ENCODE results near the gene CTRL. TPM values are rescaled to one million over a fixed set of nuclear protein-coding genes. Genes with fewer than 3 reads are reported as not detected.
"Not testable (repeated sequence)": the region's sequence is repeated elsewhere in the genome, so short reads cannot be mapped to it uniquely, and the experiment has no call there.

CTRL gene
- 1 to 10 TPM; 4.0 to 7.6 (median 6.2) TPM for polyA plus RNA-seq (ENCODE audit: insufficient read length in 3 of 3)
- long read RNA-seq, donor 1: 0 reads
- long read RNA-seq, donor 2: 0 reads
- long read RNA-seq, donor 3: 0 reads
- long read RNA-seq, donor 4: 0 reads
- long read RNA-seq, donor 5: 0 reads
- long read RNA-seq, donor 6, partial matches to known transcripts: 0 of 1 reads
- long read RNA-seq, donor 6, other reads (novel, unspliced or antisense): 0 of 1 reads
- long read RNA-seq, donor 7: 0 reads
- long read RNA-seq, donor 8: 0 reads
- long read RNA-seq, donor 9: 0 reads
- long read RNA-seq, donor 10, partial matches to known transcripts: 9 of 9 reads
- long read RNA-seq, donor 10, other reads (novel, unspliced or antisense): 0 of 9 reads
- long read RNA-seq, donor 11: 0 reads
- long read RNA-seq, donor 12: 0 reads
- long read RNA-seq, donor 13: 0 reads
- long read RNA-seq, donor 14: 0 reads
- long read RNA-seq, donor 15: 0 reads
- long read RNA-seq, donor 16, partial matches to known transcripts: 11 of 11 reads
- long read RNA-seq, donor 16, other reads (novel, unspliced or antisense): 0 of 11 reads

DNA sequence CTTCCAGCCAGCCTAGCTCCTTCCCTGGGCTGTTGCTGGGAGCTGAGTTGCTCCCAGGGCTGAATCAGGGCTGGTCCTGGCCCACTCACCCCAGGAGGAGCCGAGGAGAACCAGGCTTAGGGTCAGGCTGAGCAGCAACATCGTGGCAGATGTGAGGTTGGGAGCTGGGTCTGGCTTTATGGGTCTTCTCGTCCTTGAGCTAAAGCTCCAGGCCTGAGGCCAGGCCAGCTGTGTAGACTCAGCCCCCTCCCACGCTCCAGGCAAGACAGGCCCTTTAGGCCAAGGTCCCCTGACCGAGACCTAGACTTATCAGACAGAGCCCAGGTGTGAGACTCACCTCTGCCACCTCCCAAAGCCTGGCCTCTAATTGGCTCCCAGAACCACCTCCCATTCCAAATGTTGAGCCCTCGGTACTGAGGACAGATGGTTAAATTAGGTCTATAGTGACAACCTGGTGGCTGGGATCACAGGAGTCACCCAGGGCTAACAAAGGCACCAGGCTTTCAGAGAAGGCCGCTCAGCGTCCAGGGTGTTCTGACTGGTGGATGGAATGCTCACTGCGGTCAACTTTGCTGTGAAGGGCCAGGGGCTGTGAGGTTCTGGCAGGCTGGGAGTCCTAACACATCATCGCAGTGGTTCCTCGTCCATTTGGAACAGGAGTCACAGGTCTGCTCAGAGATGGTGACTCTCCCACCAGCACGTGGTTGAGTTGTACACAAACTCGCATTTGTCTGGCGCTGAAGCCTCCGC is at the start of gene CTRL:
Gene CTRL (minus strand): TSS at position 151 of the 750 bp plus-strand sequence. CDS start 10 bp downstream, at position 141.
- no peak for DNase-seq (ENCODE audit: extremely low read depth in 1 of 11, low read depth in 9 of 11, low spot score in 4 of 11)

DNA sequence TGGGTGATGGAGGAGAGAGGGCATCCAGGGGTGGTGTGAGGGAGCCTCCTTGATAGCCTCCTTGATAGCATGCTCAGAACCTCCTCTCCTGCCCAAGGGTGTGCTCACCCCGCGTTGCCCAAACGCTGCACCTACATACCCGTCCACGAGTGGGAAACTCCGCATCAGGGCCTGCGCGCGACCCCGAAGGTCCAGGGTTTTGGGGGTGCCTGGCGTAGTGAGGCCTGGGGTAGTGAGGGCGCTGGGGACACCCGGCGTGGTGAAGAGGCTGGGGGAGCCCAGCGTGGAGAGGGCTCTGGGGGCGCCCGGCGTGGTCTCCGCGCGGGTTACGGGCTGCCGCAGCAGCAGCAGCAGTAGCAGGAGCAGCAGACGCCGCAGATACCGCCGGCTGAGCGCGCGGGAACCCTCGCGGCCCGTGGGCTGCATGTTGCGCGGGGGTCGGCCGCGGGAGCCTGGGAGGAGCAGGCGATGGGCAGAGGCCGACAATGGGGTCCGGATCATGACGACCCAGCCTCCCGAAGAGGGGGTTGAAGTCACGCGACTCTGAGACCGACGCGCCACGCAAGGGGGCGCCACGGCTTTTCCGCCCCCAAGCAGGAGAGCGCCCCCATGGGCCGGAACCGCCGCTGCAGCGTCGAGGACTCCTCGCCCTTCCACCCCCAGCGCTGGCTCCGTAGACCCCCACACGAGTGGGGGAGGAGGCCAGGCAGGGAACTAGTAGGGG is 48.5 kb upstream of the CTRL start, which contains the start of gene DPEP3:
Gene DPEP3 (minus strand): TSS at position 545 of the 724 bp plus-strand sequence. CDS start 119 bp downstream, at position 426.
- DNase-seq (ENCODE audit: extremely low read depth in 1 of 11, low read depth in 9 of 11, low spot score in 4 of 11): no peak

DNA sequence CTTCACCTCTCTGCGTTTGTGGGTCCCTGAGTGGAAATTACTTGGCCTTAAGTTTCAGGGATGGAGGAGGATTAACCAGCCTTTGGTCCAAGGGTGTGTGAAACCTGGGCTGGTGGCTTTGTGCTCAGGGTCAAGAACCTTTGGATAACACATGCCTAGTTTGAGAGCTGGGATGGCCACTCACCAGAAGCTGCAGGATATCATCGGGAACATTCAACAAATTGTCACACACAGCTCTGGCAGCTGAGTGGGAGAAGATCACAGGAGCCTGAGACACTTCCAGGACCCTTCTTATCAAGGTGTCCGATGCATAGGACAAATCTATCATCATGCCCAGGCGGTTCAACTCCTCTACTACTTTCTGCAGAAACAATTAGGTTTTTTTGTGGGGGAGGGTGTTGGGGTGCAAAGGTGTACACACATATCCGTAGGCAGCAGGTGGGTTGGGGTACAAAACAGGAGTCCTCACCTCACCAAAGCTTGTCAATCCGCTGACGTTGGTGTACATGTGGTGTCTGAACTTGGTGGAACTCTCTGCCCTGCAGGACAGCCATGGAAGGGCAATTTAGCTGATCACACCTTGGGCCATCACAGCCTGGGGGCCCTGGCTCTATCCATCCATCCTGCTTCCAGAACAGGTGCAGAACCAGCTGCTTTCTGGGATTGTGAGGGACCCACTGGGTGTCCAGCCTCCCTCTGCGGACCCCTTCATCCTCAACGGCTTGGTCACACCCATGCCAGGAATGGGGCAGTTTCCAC is 46.0 kb upstream of the CTRL start:
- no peak for DNase-seq (ENCODE audit: extremely low read depth in 1 of 11, low read depth in 9 of 11, low spot score in 4 of 11)

DNA sequence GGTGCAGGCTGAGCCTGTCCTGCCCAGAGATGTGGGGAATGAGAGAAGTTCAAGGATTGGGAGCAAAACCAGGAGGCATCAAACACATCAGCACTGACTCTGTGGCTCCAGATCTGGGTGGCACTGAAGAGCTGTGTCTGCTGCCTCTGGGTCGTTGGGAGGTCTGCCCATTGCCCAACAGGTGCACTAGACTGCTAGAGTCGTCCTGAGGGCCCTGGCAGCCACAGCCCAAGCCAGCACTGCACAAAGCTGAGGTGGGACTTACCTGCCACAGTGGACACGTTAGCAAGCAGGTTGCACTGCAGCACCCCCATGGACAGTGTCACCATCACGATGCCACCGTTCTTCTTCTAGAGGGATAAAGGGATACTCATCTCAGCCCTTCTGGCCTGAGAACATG is 45.3 kb upstream of the CTRL start:
- no peak for DNase-seq (ENCODE audit: extremely low read depth in 1 of 11, low read depth in 9 of 11, low spot score in 4 of 11)

DNA sequence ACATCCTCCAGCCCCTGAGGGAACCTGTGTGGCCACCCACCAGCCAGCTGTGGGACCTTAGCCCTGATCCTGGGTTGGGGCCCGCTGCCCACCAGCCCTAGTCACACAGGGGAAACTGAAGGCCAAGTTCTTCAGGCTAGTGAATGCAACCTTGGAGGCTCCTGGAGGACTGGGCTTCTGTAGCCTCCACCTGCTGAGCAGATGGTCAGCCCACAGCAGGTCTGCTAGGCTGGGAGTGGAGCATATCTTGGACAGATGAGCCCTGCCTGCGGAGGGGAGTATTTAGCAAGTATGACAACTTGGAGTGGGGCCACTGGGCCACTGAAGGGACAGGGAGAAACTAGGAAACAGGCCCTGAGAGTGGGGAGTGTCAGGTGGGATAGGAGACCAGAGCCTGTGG is 44.5 kb upstream of the CTRL start:
- DNase-seq (ENCODE audit: extremely low read depth in 1 of 11, low read depth in 9 of 11, low spot score in 4 of 11): no peak

DNA sequence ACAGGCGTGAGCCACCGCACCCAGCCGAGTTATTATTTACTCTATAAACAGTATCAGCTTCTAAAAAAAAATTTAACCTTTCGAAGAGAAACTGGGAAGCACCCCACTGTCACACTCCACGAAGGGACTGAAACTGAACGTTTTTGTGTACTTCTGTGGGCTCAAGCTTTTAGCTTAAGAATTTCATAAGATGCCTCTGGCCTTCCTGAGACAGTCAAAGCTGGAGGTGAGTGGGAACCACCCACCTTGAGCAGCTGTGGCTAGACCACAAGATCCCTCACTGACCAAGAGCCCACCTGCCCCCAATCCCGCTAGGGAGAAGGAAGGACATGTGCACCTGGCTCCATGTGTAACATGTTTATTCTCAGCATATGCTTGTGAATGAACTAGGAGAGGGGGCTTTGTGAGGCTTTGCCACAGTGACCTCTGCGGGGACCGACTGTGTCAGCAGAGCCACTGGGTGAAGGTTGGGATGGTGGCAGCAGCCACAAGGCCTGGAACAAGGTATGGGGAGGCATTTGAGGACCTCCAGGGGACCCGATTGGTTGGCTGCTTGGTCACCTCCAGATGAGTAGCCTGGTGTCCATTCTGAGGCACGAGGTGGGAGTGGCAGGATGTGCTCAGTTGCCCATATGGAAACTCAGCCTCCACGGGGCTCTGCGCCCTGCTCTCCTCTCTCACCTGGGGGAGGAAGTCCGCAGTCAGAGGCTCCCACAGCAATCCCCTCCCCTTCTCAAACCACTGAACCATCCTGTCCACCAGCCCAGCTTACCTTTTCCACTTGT is 43.9 kb upstream of the CTRL start:
- DNase-seq (ENCODE audit: extremely low read depth in 1 of 11, low read depth in 9 of 11, low spot score in 4 of 11): no peak

DNA sequence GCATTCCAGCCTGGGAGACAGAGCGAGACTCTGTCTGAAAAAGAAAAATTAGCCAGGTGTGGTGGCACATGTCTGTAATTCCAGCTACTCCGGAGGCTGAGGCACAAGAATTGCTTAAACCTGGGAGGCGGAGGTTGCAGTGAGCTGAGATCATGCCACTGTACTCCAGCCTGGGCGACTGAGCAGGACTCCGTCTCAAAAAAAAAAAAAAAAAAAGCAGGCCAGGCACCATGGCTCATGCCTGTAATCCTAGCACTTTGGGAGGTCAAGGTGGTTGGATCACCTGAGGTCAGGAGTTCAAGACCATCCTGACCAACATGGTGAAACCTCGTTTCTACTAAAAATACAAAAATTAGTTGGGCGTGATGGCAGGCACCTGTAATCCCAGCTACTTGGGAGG is 40.6 kb upstream of the CTRL start:
- DNase-seq (ENCODE audit: extremely low read depth in 1 of 11, low read depth in 9 of 11, low spot score in 4 of 11): not testable (repeated sequence)

DNA sequence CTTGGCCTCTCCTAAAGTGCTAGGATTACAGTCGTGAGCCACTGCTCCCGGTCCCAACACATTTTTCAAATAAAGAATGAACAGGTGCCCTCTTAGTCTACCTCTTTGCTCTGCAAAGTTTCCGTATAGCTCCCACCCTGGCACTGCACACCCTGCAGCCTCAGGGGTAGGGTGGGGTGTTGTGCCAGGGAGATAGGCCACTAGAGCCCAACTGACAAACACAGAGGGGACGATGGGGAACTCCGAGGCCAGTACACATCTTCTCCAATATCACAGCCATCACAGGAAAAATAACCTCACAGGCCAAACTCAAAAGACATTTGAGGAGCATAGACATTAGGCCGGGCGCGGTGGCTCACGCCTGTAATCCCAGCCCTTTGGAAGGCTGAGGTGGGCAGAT is 39.4 kb upstream of the CTRL start:
- no peak for DNase-seq (ENCODE audit: extremely low read depth in 1 of 11, low read depth in 9 of 11, low spot score in 4 of 11)

DNA sequence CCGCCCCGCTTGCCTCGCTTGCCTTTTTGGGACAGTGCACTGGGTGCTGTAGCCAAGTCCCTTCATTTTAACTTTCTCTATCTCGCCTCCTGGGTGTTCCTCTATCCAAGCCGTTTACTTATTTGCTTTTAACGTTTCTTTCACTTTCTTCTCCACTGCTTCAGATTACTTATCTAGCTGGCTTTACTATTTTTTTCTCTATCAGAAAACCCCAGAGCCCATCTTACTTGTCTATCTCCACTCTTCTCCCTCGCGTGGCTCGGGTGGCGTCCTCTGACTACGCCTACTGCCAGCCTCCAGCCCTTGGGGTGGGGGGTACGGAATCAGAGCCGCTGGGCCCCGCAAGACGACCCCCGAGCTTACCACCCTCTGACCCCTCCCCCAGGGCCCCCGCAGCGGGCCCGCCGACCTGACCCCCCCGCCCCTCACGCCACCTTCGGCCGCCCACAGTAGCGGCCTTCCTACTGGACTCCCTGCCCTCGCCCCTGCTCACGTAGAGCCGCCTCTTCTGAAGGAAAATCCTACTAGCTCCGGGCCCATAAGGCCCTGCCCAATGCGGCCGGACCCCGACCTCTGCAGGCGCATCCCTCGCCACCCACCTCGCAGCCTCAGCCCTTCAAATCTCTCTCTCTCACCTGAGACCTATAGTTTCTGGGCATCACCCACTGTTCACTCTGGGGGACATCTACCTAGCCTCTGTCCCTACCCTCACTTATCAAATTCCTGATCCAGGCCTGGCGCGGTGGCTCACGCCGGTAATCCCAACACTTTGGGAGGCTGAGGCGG is 37.8 kb upstream of the CTRL start:
- no peak for DNase-seq (ENCODE audit: extremely low read depth in 1 of 11, low read depth in 9 of 11, low spot score in 4 of 11)

DNA sequence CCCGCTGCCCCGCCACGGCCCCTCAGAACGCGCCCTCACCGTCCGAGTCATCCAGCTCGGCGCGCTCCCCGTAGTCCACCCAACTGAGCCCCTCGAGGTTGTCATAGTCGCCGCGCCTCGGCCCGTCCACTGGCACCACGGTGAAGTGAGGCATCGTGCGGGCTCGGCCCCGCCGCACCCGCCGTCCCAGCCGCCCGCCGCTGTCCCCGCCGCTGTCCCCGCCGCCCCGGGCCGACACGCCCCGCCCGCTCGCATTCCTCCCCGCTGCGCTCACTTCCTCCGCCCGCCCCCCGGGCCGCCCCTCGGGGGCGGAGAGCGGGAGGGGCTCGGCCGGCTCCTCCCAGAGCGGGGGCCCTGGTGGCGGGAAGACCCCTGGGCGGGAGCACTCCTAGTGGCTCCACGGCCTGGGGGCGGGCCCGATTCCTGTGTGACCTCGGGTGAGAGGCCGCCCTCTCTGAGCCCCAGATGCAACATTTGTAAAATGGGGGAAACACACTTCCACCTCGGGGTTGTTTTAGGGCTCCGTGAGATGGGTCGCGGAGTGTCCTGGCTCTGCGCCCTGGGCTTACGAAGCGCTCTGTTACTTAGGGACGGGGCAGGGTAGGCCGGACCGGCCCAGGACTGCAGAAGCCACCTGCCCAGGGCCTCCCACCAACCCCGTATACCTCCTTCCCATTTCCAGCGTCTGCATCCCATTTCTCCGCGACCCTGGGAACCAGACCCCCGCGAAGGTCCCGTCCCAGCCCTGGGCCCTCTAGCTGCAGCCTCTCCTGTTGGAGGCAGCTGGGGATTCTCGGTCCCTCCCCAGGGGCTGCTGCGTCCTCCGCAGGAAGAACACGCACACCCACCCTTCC is 37.0 kb upstream of the CTRL start, which contains the start of gene SLC12A4:
Gene SLC12A4 (minus strand): TSS at position 238 of the 854 bp plus-strand sequence. CDS start 84 bp downstream, at position 154.
- DNase-seq (ENCODE audit: extremely low read depth in 1 of 11, low read depth in 9 of 11, low spot score in 4 of 11): peak; percentile 51 to 90 (median 85)

DNA sequence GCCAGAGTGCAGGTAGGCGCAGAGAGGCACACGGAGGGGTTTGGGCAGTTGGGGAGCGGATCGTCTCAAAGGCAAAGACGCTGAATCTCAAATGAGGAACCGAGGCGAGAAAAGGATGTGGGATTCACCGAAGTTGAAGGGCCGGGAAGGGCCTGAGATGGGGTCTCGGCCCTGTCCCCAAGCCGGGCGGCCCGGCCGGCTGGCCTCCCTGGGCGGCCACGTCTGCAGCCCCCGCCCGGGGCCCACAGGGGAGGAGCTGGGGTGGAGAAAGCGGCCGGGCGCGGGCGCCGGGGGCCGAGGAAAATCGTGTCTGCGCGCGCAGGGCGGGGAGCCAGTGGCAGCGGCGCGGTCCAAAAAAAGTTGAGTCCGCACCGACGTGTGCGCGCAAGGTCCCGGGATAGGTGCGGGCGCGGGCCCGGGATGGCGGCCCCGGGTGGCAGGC is 36.3 kb upstream of the CTRL start:
- peak in 5 of 11 donors; percentile 3 to 39 (median 22) for DNase-seq (ENCODE audit: extremely low read depth in 1 of 11, low read depth in 9 of 11, low spot score in 4 of 11)

DNA sequence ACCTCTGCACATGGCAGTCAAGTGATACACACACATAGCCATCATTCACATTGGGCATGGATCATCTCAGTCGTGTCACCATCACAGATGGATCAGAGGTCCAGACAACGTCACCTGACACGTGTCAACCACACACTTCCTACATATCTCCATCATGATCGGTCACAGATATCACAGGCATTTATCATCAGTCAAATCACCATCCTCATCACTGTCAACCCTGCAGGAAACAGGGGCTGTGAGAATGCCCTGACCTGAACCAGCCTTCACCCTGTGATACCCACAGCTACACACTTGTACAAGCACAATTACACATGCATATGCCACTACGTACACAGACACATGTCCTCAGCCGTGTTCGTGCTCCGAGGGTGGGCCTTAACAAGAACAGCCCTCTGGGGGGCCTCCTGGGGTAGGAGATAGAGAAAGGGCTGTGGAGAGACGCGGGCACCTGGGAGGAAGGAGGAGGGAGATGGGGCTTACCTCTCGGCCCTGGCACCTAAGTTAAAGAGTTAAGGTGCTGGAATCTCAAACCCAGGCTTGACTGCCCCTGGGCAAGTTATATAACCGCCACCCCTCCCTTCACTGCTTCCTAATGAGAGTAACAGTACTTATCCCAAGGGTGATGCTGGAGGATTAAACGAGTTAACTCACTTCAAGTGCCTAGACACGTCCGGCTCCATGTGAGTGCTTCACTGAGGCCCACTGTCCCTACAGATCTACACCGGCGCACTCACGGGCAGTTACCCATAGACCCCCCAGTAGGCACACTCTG is 35.7 kb upstream of the CTRL start:
- peak in 2 of 11 donors; percentile 7 to 9 for DNase-seq (ENCODE audit: extremely low read depth in 1 of 11, low read depth in 9 of 11, low spot score in 4 of 11)

DNA sequence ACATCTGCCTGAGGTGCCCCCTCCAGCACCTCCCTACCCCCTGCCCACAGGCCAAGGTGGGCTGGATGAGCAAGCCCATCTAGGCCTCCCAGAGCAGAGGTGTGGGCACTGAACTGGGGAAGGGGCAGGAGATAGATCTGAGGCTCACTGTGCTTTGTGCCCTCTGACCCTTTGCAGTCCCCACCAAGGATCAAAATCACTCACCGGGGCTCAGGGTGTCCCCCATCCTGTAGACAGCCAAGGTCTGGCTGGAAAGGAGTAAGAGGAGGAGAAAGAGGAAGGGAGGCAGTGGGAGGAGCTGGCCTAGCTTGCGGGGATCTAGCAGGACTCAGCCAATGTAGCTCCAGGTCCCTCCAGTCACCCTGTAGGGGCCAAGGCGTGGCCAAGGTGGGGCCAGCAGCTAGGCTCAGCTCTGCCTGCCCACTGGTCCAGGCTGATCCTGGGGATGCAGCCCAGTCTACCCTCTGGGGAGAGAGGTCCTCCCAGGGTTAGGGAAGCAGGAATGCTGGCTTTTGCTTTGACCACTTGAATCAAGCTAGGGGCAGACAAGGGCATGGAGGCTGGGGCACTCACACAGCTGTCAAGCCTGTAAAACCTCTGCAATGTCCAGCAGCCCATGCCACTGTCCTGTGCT is 35.0 kb upstream of the CTRL start:
- no peak for DNase-seq (ENCODE audit: extremely low read depth in 1 of 11, low read depth in 9 of 11, low spot score in 4 of 11)

DNA sequence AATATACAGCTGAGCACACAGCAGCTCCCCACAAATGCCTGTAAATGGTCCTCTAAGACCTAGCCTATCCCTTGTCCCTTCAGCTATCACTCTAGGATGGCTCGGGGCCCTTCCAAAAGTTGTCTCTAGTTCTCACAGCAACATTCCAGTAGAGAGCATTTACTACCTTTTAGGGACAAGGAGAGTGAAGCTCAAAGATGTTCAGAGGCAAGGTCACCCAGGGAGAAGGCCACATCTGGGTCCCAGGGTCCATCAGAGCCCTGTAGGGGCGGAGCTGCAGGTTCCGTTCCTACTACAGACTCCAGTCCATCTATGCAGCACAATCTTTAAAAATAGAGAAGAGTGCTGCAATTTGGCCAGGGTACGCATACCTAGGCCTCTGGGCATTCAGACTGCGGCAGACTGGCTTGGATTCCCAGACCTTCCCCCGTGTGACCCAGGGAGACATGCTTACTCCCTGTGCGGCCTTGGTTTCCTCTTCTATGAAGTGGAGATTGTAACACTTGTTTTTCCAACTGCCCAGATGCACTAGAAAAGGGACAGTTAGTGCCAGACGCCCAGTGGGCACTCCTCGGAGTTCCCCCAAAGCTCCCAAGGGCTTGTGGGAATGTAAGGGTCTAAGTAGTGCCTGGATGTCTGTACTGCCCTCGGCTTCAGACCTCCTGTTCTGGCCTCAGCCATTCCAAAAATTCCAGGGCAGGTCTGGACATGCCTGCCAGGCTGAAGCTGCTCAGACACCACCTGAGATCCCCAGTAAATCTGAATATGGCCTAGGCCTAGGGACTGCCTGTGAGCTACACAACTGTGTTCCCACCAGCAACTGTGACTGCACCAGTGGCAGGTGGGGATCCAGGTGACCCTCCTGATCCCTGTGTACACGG is 34.2 kb upstream of the CTRL start:
- DNase-seq (ENCODE audit: extremely low read depth in 1 of 11, low read depth in 9 of 11, low spot score in 4 of 11): no peak
